ENCODE data around the gene KCNH2.

The KCNH2 gene

DNA sequence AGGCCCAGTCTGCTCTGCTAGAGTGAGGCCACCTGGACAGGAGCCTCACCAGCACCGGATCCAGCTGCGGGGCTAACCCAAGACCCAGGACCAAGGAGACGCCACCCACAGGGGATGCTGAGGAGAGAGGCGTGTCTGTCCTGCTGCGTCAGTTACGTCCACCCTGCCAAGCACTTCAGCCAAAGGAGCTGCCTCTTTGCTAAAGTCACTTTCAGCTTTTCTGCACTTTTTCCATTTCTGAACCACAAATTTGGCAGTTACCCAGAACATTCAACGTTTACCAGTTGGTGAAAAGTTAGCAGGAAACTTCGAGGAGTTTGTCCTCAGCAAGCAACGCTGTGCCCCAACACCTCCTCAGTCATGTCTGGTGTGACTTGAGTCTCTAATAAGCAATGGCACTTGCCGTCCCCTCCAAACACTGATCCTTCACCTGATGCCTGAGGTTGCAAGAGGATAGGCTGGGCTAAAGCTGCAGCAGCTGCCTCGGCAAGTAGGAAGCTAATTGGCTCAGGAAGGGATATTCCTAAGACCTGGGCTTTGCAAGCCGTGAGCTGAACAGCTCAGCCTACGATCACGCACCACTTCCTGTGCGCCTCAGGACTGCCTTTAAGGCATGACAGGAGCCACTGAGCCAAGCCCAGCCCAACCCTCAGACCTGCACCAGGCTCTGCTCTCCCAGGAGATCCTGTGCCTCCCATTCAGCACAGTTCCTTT lies 40.1 kb downstream of the KCNH2 start:
- H3K4me2 ChIP-seq (ENCODE audit: low read length), result no peak overlapping the region
- H3K36me3 ChIP-seq (ENCODE audit: control insufficient read depth, low read length), result no peaks in the 10 kb centered on the region
- no peak overlapping the region for H3K4me3 ChIP-seq (ENCODE audit: low read length)
- TF ChIP-seq EZH2phosphoT487 (IDR thresholded peaks at IDR 0.05; ENCODE audit: borderline replicate concordance, low read length), result no peak
- TF ChIP-seq, protein P1, sequence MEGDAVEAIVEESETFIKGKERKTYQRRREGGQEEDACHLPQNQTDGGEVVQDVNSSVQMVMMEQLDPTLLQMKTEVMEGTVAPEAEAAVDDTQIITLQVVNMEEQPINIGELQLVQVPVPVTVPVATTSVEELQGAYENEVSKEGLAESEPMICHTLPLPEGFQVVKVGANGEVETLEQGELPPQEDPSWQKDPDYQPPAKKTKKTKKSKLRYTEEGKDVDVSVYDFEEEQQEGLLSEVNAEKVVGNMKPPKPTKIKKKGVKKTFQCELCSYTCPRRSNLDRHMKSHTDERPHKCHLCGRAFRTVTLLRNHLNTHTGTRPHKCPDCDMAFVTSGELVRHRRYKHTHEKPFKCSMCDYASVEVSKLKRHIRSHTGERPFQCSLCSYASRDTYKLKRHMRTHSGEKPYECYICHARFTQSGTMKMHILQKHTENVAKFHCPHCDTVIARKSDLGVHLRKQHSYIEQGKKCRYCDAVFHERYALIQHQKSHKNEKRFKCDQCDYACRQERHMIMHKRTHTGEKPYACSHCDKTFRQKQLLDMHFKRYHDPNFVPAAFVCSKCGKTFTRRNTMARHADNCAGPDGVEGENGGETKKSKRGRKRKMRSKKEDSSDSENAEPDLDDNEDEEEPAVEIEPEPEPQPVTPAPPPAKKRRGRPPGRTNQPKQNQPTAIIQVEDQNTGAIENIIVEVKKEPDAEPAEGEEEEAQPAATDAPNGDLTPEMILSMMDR (IDR thresholded peaks at IDR 0.05; ENCODE audit: low read depth, low read length, poor library complexity, severe bottlenecking), result no peak
- H3K9me3 ChIP-seq (ENCODE audit: control insufficient read depth, insufficient read depth, low read length), result no peaks in the 10 kb centered on the region
- H3F3A ChIP-seq (ENCODE audit: control insufficient read depth, insufficient read depth), result no peaks in the 10 kb centered on the region
- peaks cover 17% of the 10 kb centered on the region for H3K27me3 ChIP-seq (ENCODE audit: control insufficient read depth, low read length)
- H4K20me1 ChIP-seq (ENCODE audit: control insufficient read depth, insufficient read depth, low read depth, low read length), result no peaks in the 10 kb centered on the region
- H3K79me2 ChIP-seq (ENCODE audit: control insufficient read depth, low read length), result no peaks in the 10 kb centered on the region
- no peaks in the 10 kb centered on the region; the same call in 1 of the 2 replicates for H3K4me1 ChIP-seq (ENCODE audit: control insufficient read depth, low read length)
- H3K9me2 ChIP-seq (replicated peaks; ENCODE audit: control insufficient read depth, low read length), result no peaks in the 10 kb centered on the region
- H3K27ac ChIP-seq (ENCODE audit: low read depth, low read length), result no peak overlapping the region

DNA sequence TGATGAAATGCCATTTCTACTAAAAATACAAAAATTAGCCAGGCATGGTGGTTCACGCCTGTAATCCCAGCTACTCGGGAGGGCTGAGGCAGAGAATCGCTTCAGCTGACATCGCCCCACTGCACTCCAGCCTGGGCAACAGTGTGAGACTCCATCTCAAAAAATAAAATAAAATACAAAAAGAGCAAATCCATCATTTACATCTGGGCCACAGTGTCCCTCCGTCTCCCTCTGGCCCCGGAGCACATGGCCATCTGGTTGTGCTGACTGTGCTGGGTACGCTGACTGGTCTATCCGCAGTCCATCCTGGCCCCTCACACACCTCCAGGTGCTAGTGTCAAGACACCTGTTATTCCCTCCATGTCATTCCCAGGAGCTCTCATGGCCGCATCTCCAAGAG lies 42.1 kb downstream of the KCNH2 start:
- Histone ChIP-seq H4K20me1 (ENCODE audit: control insufficient read depth, insufficient read depth, low read depth, low read length) (no peaks in the 10 kb centered on the region), H3F3A (ENCODE audit: control insufficient read depth, insufficient read depth) (no peaks in the 10 kb centered on the region), H3K27me3 (ENCODE audit: control insufficient read depth, low read length) (peaks cover 28% of the 10 kb centered on the region), H3K27ac (ENCODE audit: low read depth, low read length) (no peak overlapping the region), H3K4me1 (ENCODE audit: control insufficient read depth, low read length) (no peaks in the 10 kb centered on the region), H3K9me3 (ENCODE audit: control insufficient read depth, insufficient read depth, low read length) (no peaks in the 10 kb centered on the region), H3K4me2 (ENCODE audit: low read length) (no peak overlapping the region), H3K9me2 (replicated peaks; ENCODE audit: control insufficient read depth, low read length) (no peaks in the 10 kb centered on the region), H3K4me3 (ENCODE audit: low read length) (no peak overlapping the region), H3K79me2 (ENCODE audit: control insufficient read depth, low read length) (no peaks in the 10 kb centered on the region), H3K36me3 (ENCODE audit: control insufficient read depth, low read length) (no peaks in the 10 kb centered on the region)
- TF ChIP-seq, protein P1 (IDR thresholded peaks at IDR 0.05; ENCODE audit: low read depth, low read length, poor library complexity, severe bottlenecking), result no peak
- TF ChIP-seq EZH2phosphoT487 (IDR thresholded peaks at IDR 0.05; ENCODE audit: borderline replicate concordance, low read length), result no peak

DNA sequence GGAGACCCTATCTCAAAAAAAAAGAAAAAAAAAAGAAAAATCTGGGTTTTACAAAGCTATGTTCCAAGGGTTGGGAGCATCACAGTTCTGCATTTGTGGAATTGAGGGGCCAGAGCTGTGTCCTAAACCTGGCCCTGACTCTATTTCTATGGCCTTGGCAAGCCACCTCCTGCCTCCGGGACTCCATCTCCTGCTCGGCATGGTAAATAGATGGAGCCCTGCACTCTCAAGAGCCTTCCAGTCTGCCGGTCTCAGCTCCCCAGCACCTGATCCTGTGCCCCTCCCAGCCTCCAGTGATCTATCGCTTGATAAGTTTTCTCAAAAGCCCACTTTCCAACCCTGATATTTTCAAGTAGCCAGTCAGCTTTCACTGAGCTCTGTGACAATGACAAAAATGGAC lies 43.0 kb downstream of the KCNH2 start:
- Histone ChIP-seq H3K4me1 (ENCODE audit: control insufficient read depth, low read length) (no peaks in the 10 kb centered on the region), H3K4me3 (ENCODE audit: low read length) (no peak overlapping the region), H3K27ac (ENCODE audit: low read depth, low read length) (no peak overlapping the region), H3K27me3 (ENCODE audit: control insufficient read depth, low read length) (peaks cover 32% of the 10 kb centered on the region), H3F3A (ENCODE audit: control insufficient read depth, insufficient read depth) (no peaks in the 10 kb centered on the region), H3K36me3 (ENCODE audit: control insufficient read depth, low read length) (no peaks in the 10 kb centered on the region), H3K9me2 (replicated peaks; ENCODE audit: control insufficient read depth, low read length) (no peaks in the 10 kb centered on the region), H3K79me2 (ENCODE audit: control insufficient read depth, low read length) (no peaks in the 10 kb centered on the region), H3K4me2 (ENCODE audit: low read length) (no peak overlapping the region), H3K9me3 (ENCODE audit: control insufficient read depth, insufficient read depth, low read length) (no peaks in the 10 kb centered on the region), H4K20me1 (ENCODE audit: control insufficient read depth, insufficient read depth, low read depth, low read length) (no peaks in the 10 kb centered on the region)
- TF ChIP-seq EZH2phosphoT487 (IDR thresholded peaks at IDR 0.05; ENCODE audit: borderline replicate concordance, low read length), result no peak
- TF ChIP-seq, protein P1 (IDR thresholded peaks at IDR 0.05; ENCODE audit: low read depth, low read length, poor library complexity, severe bottlenecking), result no peak
